ENCODE data around the gene HDHD3.
"Not testable (repeated sequence)": the region's sequence is repeated elsewhere in the genome, so short reads cannot be mapped to it uniquely, and the experiment has no call there.

Gene HDHD3

GRCh38 chr9:113388833-113389232 is 12.0 kb upstream of the HDHD3 start:
- no peak for DNase-seq

- no peak for DNase-seq
These were observed 10.9 kb upstream of the HDHD3 start for GRCh38 chr9:113387560-113388230.

DNA sequence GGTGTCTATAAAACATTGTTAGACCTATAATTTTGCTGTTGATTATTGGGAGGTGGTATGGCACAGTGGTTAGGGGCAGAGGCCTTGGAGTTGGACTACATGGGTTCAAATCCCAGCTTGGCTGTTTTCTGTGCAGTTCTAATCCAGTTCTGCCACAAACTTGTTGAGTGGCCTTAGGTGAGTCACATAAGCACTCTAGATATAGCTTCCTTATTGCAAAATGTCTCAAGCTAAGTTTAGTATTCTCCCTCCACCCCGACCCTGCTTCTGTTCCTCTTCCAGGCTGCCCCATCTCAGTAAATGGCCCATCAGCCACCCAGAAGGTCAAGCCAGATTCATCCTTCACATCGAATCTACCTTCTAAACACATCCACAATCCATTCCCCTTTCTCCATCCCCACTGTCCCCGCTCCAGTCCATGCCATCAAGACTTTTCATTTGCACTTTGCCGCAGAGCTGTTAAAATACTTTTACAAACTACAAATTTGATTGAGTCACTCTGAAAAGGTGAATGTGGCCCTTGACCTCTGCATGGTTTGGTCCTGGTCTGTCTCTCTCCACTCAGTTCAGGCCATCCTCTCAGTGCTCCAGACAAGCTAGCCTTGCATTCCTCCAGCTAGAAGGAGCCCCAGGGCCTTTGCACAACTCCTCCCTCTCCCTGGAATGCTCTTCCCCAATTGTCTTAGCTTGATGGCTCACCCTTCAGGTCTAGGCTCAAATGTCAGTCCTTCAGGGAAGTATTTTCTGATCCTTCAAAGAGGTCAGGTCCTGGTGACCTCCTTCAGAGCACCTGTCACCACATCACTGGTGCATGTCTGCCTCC is 10.0 kb upstream of the HDHD3 start:
- no peak for DNase-seq

- no peak for DNase-seq
These were observed 5.2 kb upstream of the HDHD3 start for GRCh38 chr9:113381909-113382411.

GRCh38 chr9:113381441-113381840 is 4.7 kb upstream of the HDHD3 start:
- DNase-seq = not testable (repeated sequence)

GRCh38 chr9:113380869-113381378 is 4.1 kb upstream of the HDHD3 start:
- DNase-seq = no peak

- not testable (repeated sequence) for DNase-seq
These were observed 3.0 kb upstream of the HDHD3 start for GRCh38 chr9:113379829-113380210.

GRCh38 chr9:113379094-113379828 is 2.5 kb upstream of the HDHD3 start:
- not testable (repeated sequence) for DNase-seq

- DNase-seq = no peak
These were observed 1.4 kb downstream of the HDHD3 start for GRCh38 chr9:113375057-113376023.

DNA sequence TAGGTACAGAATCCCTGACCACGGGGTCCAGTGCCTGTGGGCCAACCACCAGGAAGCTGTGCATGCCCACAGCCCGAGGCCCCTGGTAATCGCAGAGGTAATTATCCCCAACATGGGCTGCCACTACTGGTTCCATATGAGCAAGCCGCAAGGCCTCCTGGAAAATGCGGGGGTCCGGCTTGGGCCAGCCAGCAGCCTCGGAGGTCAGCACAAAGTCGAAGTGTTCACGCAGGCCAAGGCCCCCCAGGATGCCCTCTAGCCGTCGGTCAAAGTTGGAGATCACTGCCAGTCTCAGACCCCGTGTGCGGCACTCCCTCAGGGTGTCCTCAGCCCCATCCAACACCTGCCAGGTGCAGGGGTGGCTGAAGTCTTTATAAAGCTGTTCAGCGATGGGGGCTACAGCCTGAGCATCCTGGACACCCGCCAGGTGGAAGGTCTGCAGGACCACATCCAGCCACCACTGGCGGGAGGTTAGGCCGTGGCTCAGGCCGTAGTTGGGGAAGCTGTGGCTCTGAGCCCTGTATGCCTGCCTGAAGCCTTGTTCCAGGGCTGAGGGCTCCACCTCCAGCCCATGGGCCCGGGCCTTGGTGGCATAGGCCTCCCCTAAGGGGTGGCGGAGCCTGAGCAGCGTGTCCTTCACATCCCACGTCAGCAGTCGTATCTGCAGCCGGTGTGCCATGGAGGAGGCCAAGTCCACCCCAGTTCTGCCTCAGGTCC is 3.0 kb downstream of the HDHD3 start:
- no peak for DNase-seq

DNA sequence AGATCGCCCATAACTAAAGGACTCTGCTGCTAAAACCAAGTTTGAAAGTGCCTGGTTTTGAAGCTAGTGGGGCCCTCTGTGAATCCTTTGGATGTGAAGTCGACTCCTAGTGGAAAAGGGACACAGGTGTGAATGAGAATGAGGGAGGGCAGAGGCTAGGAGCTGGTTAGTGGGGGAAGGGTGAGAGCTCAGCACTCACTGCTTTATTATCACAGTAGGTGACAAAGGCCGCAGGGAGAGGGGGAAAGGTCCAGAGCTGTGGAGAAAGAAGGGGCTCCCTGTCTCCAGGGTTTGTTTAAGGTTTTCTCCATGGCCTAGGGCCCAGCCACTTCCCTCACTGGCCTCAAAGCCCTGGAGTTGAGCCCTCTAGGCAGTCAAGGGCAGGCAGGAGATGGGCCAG is 3.5 kb downstream of the HDHD3 start:
- no peak for DNase-seq

DNA sequence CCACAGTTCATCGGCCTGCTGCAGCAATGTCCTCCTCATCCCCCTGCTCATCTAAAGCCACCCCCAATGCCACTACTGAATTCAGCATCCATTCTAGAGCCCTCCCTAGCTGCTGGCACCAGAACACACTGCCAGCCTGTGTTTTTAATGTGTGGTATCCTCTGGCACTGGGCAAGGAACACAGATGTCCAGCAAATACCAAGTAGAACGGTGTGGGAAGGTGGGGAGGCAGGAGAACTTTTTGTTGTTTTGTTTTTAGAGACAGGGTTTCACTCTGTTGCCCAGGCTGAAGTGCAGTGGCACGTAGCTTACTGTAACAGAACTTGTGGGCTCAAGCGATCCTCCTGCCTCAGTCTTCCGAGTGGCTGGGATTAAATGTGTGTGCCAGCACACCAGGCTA is 4.7 kb downstream of the HDHD3 start:
- no peak for DNase-seq

DNA sequence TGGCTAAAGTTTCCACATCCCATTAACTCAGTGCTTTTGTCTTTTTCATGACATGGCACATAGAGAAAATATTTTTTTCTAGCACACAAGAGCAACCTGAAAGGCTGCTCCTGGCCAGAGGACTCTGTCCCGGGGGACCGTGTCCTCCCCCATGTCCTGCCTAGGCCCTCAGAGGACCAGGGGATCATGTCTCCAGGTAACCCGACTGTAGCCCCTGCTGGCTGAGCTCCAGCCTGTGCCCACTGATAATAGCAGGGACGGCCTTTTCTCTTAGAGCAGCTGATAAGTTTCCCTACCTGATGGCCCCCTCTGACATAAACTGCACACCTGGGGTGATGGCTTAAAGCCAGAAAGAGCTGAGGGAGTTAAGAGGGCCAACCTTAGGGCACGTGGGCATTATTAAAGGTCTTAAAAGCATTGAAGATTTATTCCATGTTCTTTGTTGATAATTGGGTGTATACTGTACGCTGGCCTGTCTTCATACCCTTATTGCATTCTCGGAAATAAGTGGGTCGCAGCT is 5.9 kb downstream of the HDHD3 start:
- no peak for DNase-seq

- no peak for DNase-seq
These were observed 7.0 kb downstream of the HDHD3 start for GRCh38 chr9:113369855-113370140.

DNA sequence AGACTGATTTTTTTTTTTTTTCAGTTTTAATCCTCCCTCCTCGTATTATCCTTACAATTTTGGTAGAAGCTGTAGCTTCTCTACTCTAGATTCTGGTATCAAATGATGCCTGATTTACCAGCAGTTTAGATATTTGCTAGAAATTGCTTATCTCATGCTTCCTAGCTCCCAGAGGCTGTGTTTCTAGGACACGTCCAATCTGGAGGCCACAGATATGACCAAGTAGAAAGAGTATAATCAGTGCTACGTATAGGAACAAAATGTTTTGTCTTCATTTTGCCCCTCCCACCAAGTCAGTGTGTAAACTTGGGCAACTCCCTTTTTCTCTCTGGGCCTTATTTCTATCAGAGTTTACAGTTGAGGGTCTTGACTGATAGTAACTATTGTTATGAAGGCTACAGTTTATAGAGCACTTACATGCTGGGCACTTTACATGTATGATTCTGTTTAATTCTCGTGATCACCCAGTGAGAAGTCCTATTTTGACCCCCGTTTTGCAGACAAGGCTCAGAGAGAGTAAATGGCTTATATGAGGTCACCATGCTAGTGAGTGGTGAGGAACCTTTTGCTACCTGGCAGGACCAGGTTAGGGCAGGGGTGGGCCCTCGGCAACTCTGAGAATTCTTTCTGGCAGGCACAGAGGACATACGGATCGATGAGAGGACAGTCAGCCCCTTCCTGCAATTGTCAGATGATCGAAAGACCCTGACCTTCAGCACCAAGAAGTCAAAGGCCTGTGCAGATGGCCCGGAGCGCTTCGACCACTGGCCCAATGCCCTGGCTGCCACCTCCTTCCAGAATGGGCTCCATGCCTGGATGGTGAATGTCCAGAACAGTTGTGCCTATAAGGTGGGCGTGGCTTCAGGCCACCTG is 7.6 kb downstream of the HDHD3 start:
- no peak for DNase-seq

DNA sequence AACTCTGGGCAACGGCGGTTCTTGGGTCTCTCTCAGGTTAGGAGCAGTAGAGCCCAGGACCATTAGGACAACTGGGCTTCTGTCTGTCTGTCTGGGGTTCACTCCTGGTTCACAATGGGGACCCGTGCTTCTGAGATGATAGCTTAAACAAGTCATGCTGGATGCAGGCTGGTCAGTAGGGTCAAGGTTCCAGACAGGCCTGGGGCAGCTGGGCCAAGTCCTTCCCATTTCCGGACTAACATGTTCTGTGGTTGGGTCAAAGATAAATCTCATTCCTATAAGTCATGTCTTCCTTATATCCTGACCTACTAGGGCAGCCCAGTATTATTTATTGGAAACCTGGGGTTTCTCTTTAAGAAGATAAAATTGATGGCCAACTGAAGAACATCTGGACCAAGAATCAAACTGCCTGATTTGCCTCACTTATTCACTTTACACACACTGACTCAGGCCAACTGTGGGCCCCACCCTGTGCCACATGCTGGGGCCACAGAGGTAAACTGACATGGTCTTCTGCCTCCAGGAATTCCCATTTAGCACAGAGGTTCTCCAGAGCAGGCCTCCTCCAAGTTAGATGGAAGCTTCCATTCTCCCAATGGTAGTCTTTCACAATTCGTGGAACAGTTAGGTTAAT is 8.3 kb downstream of the HDHD3 start:
- DNase-seq = no peak

GRCh38 chr9:113365652-113366051 is 11.1 kb downstream of the HDHD3 start:
- DNase-seq = not testable (repeated sequence)

- DNase-seq = no peak
These were observed 11.8 kb downstream of the HDHD3 start for GRCh38 chr9:113364951-113365350.

DNA sequence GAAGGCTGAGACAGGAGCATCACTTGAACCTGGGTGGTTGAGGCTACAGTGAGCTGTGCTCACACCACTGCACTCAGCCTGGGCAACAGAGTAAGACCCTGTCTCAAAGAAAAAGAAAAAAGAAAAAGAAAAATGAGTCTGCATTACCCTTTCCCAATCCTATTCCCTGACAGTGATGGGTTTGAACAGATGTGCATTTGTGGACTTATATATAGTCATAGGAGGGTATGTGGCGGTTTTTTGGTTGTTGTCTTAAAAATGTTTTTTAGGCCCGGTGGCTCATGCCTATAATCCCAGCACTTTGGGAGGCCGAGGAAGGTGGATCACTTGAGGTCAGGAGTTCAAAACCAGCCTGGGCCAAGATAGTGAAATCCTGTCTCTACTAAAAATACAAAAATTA is 13.4 kb downstream of the HDHD3 start:
- no peak for DNase-seq

Measured in CD4-positive, alpha-beta T cell treated with Interleukin-12 subunit alpha and Interleukin-12 subunit beta, for 1 hour (primary cell).